ENCODE data around the gene KLC1.

GRCh38 chr14:103730490-103731035 is 101.6 kb downstream of the KLC1 start:
- no peak for TF ChIP-seq POLR2A (IDR thresholded peaks at IDR 0.05)
- TF ChIP-seq CTCF (IDR thresholded peaks at IDR 0.05), result no peak
- TF ChIP-seq EP300 (IDR thresholded peaks at IDR 0.05; ENCODE audit: low read depth), result no peak

All from transverse colon (tissue), 3 donors.